Calu3 (cell line): ENCODE measurements around the gene EBF4. TPM values are rescaled to one million over a fixed set of nuclear protein-coding genes. Genes with fewer than 3 reads are reported as not detected.

ENCODE experiments used
- BruUV-seq: library from RNA; stranded (reverse); fragments of 400-500 nt; replicated peaks from 2 replicates; lab custom pipeline; 2021; lab: Mats Ljungman, UMichigan
- CTCF ChIA-PET: fragments of 300-600 bp; sonication (Branson Sonifier 250); formaldehyde crosslinking; loops from one replicate; lab custom pipeline; 2022; ENCODE audit warnings: antibody characterized with exemption; lab: Charles Lee
- DNase-seq: peaks from one replicate; pipeline ENCODE4 v3.0.0; 2022
- H3K27ac Mint-ChIP-seq: one replicate; pipeline ENCODE4 v1.8.0; 2022; ENCODE audit warnings: mixed read lengths; ENCODE audit not compliant: unreplicated experiment
- H3K27me3 Mint-ChIP-seq: one replicate; pipeline ENCODE4 v1.8.0; 2022; ENCODE audit warnings: mixed read lengths; ENCODE audit not compliant: unreplicated experiment
- H3K36me3 Mint-ChIP-seq: one replicate; pipeline ENCODE4 v1.8.0; 2022; ENCODE audit warnings: mild to moderate bottlenecking, moderate library complexity, mixed read lengths; ENCODE audit not compliant: insufficient read depth, unreplicated experiment
- H3K4me1 Mint-ChIP-seq: one replicate; pipeline ENCODE4 v1.8.0; 2022; ENCODE audit warnings: mild to moderate bottlenecking, low read depth, mixed read lengths; ENCODE audit not compliant: unreplicated experiment
- H3K4me3 Mint-ChIP-seq: one replicate; pipeline ENCODE4 v1.8.0; 2022; ENCODE audit warnings: mild to moderate bottlenecking, low read depth, moderate library complexity, mixed read lengths; ENCODE audit not compliant: unreplicated experiment
- H3K9me3 Mint-ChIP-seq: one replicate; pipeline ENCODE4 v1.8.0; 2022; ENCODE audit warnings: low read depth, mixed read lengths; ENCODE audit not compliant: unreplicated experiment
- CTCF ChIP-seq: fragments of 200-600 bp; IDR thresholded peaks from one replicate; pipeline ENCODE4 v1.8.0; 2022; ENCODE audit warnings: antibody characterized with exemption; ENCODE audit not compliant: unreplicated experiment
- intact Hi-C: fragments of 100-400 bp; cut with micrococcal nuclease; formaldehyde crosslinking; loops from one replicate; pipeline ENCODE4 v1.10.0; 2022; ENCODE audit not compliant: unreplicated experiment
- total RNA-seq: library from RNA; stranded (reverse); gene quantifications from 2 replicates; pipeline ENCODE4 v1.2.3, GENCODE V29; 2022

Gene EBF4
- total RNA-seq, 1 experiment from 2014 or later: 4.3 TPM

DNA sequence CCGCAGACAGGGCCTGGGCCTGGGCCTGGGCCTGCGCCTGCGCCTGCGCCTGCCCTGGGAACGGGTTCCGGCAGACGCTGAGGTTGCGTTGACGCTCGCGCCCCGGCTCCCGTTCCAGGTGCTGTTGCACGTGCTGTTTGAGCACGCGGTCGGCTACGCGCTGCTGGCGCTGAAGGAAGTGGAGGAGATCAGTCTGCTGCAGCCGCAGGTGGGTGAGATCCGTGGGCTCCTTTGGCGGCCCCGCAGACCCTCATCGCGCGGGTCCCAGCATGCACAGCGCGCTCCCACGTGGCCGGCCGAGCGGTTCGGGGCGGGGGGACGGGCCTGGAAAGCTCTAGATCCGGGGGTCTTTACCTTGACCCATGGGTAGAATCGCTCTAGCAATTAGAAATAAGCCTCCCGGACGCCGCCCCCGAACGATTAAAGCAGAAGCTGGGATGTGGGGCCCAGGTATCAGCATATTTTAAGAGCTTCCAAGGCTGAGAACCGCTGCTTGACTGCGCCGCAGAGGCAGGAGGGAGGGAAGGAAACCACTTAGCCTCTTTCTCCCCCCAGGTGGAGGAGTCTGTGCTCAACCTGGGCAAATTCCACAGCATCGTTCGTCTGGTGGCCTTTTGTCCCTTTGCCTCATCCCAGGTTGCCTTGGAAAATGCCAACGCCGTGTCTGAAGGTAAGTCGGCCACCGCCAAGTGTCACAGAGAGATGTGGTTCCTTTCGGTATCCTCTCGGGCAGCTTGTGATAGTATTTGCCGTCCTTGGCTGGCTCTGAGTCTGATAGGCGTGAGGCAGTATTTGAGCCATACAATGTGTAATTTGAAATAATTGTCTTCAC, 39.6 kb upstream of the EBF4 start:
- Mint-ChIP-seq H3K27ac (peak overlapping the region; percentile 70), H3K9me3 (no peaks in the 10 kb centered on the region), H3K4me1 (peaks cover 9% of the 10 kb centered on the region), H3K36me3 (peaks cover 49% of the 10 kb centered on the region), H3K4me3 (peak overlapping the region; percentile 81), H3K27me3 (no peaks in the 10 kb centered on the region)
- DNase-seq: no peak
- BruUV-seq: TSS peak; percentile 55
- TF ChIP-seq CTCF: no peak
- intact Hi-C loops: no loop called here
- CTCF ChIA-PET: interaction anchor here (1.0 kb wide), 1 partner anchor 11 kb away, joined by 3 read pairs; the partner anchor contains the start of gene IDH3B

- Mint-ChIP-seq H3K27me3 (no peaks in the 10 kb centered on the region), H3K4me3 (peak overlapping the region; percentile 81), H3K36me3 (peaks cover 54% of the 10 kb centered on the region), H3K9me3 (no peaks in the 10 kb centered on the region), H3K4me1 (peaks cover 9% of the 10 kb centered on the region), H3K27ac (no peak overlapping the region)
- intact Hi-C loops: no loop called here
- no peak for DNase-seq
- BruUV-seq: no TSS peak
- CTCF ChIA-PET: interaction anchor here (0.6 kb wide), 1 partner anchor 856 kb away, joined by 8 read pairs; no protein-coding TSS in a partner anchor
- no peak for TF ChIP-seq CTCF
Observed at GRCh38 chr20:2653556-2654383, 38.8 kb upstream of the EBF4 start.

GRCh38 chr20:2654384-2654822, 38.2 kb upstream of the EBF4 start:
- CTCF ChIA-PET: interaction anchor here (0.6 to 1.5 kb wide), 2 partner anchors 9 to 857 kb away, joined by 5 to 8 read pairs; partner anchors contain the start of gene IDH3B
- Mint-ChIP-seq H3K27me3 (no peaks in the 10 kb centered on the region), H3K36me3 (peaks cover 59% of the 10 kb centered on the region), H3K27ac (no peak overlapping the region), H3K4me1 (peaks cover 9% of the 10 kb centered on the region), H3K9me3 (no peaks in the 10 kb centered on the region), H3K4me3 (peak overlapping the region; percentile 81)
- no TSS peak for BruUV-seq
- no peak for DNase-seq
- TF ChIP-seq CTCF: no peak
- intact Hi-C loops: no loop called here

DNA sequence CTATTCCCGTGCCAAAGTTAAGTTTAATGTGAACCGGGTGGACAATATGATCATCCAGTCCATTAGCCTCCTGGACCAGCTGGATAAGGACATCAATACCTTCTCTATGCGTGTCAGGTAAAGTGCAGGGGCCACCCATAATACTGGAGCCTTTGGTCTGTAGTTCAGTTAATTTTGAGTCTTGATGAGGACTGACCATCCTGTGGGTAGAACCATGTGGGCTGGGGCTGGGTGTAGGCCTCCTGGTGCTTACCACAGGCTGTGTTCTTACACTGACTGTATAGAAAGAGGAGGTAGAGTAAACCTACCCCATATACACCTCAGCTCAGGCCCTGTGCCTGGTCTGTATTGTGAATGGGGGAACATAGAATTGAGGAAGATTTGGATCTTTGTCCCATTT, 37.7 kb upstream of the EBF4 start:
- H3K4me1 Mint-ChIP-seq: peaks cover 9% of the 10 kb centered on the region
- BruUV-seq: no TSS peak

More for the DNA sequence above, 37.7 kb upstream of the EBF4 start:
- intact Hi-C loops: no loop called here
- Mint-ChIP-seq H3K27me3 (no peaks in the 10 kb centered on the region), H3K27ac (no peak overlapping the region), H3K4me3 (peak overlapping the region; percentile 81), H3K36me3 (peaks cover 59% of the 10 kb centered on the region), H3K9me3 (no peaks in the 10 kb centered on the region)
- CTCF ChIA-PET: interaction anchor here (0.6 to 1.5 kb wide), 2 partner anchors 9 to 857 kb away, joined by 5 to 8 read pairs; partner anchors contain the start of gene IDH3B
- DNase-seq: no peak
- TF ChIP-seq CTCF: no peak
